Breast epithelium (tissue), 4 donors: ENCODE data around the gene C6orf132. TPM values are rescaled to one million over a fixed set of nuclear protein-coding genes. Genes with fewer than 3 reads are reported as not detected.
A peak's percentile ranks its signal among the peaks of the same experiment; 100 is the strongest.

Experiments used
- DNase-seq, 2 donors: peaks; one replicate each; pipeline ENCODE4 v3.0.0-alpha.2; 2019; ENCODE audit warnings: low spot score in 2 of 2
- H3K27ac ChIP-seq, 2 donors: fragments of 200-600 bp; sonication (generic) in 1 of 2; one replicate each; pipeline ENCODE4 v1.5.1; 2016 to 2019; ENCODE audit warnings: mild to moderate bottlenecking in 1 of 2
- H3K27me3 ChIP-seq, 2 donors: fragments of 200-600 bp; sonication (generic) in 1 of 2; one replicate each; pipeline versions ENCODE4 v1.5.1 to v1.6.0; 2017 to 2019; ENCODE audit warnings: control low read depth in 1 of 2, mild to moderate bottlenecking in 1 of 2
- H3K36me3 ChIP-seq: fragments of 200-600 bp; one replicate; pipeline ENCODE4 v1.5.1; 2019
- H3K4me1 ChIP-seq, 2 donors: fragments of 200-600 bp; sonication (generic); one replicate each; pipeline ENCODE4 v1.5.1; 2016 to 2019; ENCODE audit warnings: control low read depth in 1 of 2
- H3K4me3 ChIP-seq, 3 donors: fragments of 200-600 bp; sonication (generic); 1 replicate in 2 of 3; 2 replicates in 1 of 3; pipeline ENCODE4 v1.5.1; 2016 to 2019; ENCODE audit warnings: mild to moderate bottlenecking in 3 of 3, moderate library complexity in 2 of 3
- H3K9me3 ChIP-seq, 2 donors: fragments of 200-600 bp; sonication (generic) in 1 of 2; one replicate each; pipeline ENCODE4 v1.5.1; 2016 to 2019; ENCODE audit warnings: control low read depth in 1 of 2
- POLR2A ChIP-seq: fragments of 450-650 bp; IDR thresholded peaks from one replicate; pipeline ENCODE4 v1.6.1; 2016; ENCODE audit warnings: antibody characterized with exemption, mild to moderate bottlenecking, moderate library complexity
- POLR2AphosphoS5 ChIP-seq, 3 donors: sonication (generic); formaldehyde crosslinking; IDR thresholded peaks; one replicate each; pipeline ENCODE4 v1.6.1; 2017; ENCODE audit warnings: antibody characterized with exemption in 3 of 3
- intact Hi-C: fragments of 100-400 bp; cut with DNase I; formaldehyde crosslinking; loops from one replicate; pipeline ENCODE4 v1.15.1; 2023; ENCODE audit warnings: low total_unique reads
- total RNA-seq, 3 donors: library from RNA; depleted of rRNA; stranded (reverse); fragments of >200 nt; gene quantifications; one replicate each; pipeline ENCODE4 v1.1.0, GENCODE V29; 2016
- TF ChIP-seq, protein P1 (sequence below), 3 donors: fragments of 450-650 bp; IDR thresholded peaks; one replicate each; pipeline ENCODE4 v1.5.1; 2016 to 2017; ENCODE audit warnings: antibody characterized with exemption in 3 of 3, mild to moderate bottlenecking in 3 of 3, moderate library complexity in 3 of 3

C6orf132 gene
- total RNA-seq, 3 donors from 2014 or later: 4.2 to 20.2 (median 10.2) TPM

DNA sequence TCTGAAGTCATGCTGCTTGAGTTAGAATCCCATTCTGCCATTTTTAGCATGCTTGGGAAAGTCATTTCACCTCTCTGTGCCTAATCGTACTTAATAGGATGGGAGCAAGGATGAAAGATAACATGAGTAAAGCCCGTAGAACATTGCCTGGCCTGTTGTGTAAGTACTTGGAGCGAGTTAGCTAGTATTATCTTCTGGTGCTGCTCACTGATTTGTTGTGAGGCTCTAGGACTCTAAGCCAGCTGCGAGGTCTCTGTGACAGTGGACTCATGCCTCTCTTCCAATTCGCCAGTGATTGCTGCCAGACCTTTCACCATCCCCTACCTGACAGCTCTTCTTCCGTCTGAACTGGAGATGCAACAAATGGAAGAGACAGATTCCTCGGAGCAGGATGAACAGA lies 74.2 kb downstream of the C6orf132 start:
- no peak for DNase-seq
- H3K27me3 ChIP-seq: no peaks in the 10 kb centered on the region
- no peaks in the 10 kb centered on the region for H3K4me1 ChIP-seq
- peaks cover 19% of the 10 kb centered on the region for H3K36me3 ChIP-seq
- intact Hi-C loops: no loop called here
- H3K9me3 ChIP-seq: no peaks in the 10 kb centered on the region
- H3K27ac ChIP-seq: no peak overlapping the region
- H3K4me3 ChIP-seq: no peak overlapping the region
- TF ChIP-seq, protein P1, sequence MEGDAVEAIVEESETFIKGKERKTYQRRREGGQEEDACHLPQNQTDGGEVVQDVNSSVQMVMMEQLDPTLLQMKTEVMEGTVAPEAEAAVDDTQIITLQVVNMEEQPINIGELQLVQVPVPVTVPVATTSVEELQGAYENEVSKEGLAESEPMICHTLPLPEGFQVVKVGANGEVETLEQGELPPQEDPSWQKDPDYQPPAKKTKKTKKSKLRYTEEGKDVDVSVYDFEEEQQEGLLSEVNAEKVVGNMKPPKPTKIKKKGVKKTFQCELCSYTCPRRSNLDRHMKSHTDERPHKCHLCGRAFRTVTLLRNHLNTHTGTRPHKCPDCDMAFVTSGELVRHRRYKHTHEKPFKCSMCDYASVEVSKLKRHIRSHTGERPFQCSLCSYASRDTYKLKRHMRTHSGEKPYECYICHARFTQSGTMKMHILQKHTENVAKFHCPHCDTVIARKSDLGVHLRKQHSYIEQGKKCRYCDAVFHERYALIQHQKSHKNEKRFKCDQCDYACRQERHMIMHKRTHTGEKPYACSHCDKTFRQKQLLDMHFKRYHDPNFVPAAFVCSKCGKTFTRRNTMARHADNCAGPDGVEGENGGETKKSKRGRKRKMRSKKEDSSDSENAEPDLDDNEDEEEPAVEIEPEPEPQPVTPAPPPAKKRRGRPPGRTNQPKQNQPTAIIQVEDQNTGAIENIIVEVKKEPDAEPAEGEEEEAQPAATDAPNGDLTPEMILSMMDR (IDR thresholded peaks at IDR 0.05): no peak
- TF ChIP-seq POLR2AphosphoS5 (IDR thresholded peaks at IDR 0.05): no peak
- TF ChIP-seq POLR2A: no peak

DNA sequence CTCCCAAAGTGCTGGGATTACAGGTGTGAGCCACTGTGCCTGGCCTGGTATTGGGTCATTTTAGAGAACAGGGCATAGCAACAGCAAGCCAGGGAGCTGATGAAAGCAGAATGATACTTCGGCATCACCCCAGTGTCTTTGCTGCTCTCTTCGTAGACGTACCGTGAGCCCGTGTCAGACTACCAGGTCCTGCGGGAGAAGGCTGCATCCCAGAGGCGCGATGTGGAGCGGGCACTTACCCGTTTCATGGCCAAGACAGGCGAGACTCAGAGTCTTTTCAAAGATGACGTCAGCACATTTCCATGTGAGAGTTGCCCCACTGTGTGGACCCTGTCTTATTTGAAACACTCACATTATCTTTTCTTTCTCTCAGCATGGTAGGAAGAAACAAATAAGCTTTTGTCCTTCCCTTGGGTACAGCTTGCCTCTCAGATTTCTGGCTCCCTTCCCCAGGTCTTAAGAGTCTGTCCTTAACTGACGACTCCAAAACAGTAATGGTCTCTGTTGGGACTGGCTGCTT lies 76.2 kb downstream of the C6orf132 start:
- intact Hi-C loops: no loop called here
- TF ChIP-seq, protein P1 (IDR thresholded peaks at IDR 0.05): no peak
- TF ChIP-seq POLR2AphosphoS5 (IDR thresholded peaks at IDR 0.05): no peak
- no peak for TF ChIP-seq POLR2A
- Histone ChIP-seq H3K4me1 (no peaks in the 10 kb centered on the region), H3K27ac (no peak overlapping the region), H3K4me3 (no peak overlapping the region), H3K9me3 (no peaks in the 10 kb centered on the region), H3K27me3 (no peaks in the 10 kb centered on the region), H3K36me3 (peaks cover 19% of the 10 kb centered on the region)
- no peak for DNase-seq

DNA sequence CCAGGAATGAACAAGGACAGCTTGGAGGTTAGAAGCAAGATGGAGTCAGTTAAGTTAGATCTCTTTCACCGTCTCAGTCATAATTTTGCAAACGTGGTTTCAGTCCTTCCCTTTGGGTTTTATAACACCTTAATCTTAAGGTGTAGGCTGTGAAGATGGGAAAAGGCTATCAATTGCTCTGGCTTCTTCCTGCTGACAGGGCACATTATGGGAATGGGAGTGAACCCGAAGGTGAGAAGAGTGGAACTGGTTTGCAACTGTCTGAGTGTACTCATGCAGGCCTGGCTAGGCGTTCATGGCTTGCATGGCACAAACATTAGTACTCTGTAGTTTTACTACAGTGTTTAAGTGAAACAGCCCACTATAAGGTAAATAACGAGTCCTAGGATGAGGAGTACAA lies 82.7 kb downstream of the C6orf132 start:
- Histone ChIP-seq H3K36me3 (peaks cover 3% of the 10 kb centered on the region), H3K4me3 (no peak overlapping the region)
- intact Hi-C loops: no loop called here

DNA sequence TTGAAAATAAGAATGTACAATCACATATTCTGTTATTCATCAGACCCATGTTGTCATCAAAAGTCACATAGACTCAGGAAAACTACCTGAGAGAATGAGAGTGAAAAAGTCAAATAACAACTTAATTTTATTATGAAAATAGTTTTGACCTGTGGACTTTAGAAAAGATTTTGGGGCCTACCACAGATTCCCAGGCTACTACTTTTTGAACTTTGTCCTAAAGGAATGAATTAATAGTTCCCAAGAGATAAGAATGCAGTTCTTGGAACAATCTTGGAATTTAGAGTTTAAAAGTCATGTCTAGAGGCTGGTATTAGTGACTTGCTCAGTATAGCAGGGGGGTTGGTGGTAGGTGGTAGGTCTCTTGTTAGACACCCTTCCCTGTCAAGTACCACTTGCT lies 88.8 kb downstream of the C6orf132 start:
- no peak overlapping the region for H3K27ac ChIP-seq
- H3K4me3 ChIP-seq: no peak overlapping the region
- H3K27me3 ChIP-seq: no peaks in the 10 kb centered on the region
- H3K36me3 ChIP-seq: no peaks in the 10 kb centered on the region
- no peaks in the 10 kb centered on the region for H3K9me3 ChIP-seq
- peaks cover 0 to 5% of the 10 kb centered on the region in 2 donors for H3K4me1 ChIP-seq
- intact Hi-C loops: no loop called here
- no peak for DNase-seq
- TF ChIP-seq, protein P1 (IDR thresholded peaks at IDR 0.05): no peak
- TF ChIP-seq POLR2A: no peak
- no peak for TF ChIP-seq POLR2AphosphoS5 (IDR thresholded peaks at IDR 0.05)

More for the DNA sequence above, 82.7 kb downstream of the C6orf132 start:
- H3K27me3 ChIP-seq: no peaks in the 10 kb centered on the region
- no peaks in the 10 kb centered on the region for H3K4me1 ChIP-seq
- no peak for DNase-seq
- H3K9me3 ChIP-seq: no peaks in the 10 kb centered on the region
- no peak for TF ChIP-seq POLR2AphosphoS5 (IDR thresholded peaks at IDR 0.05)
- TF ChIP-seq POLR2A: no peak
- TF ChIP-seq, protein P1 (IDR thresholded peaks at IDR 0.05): no peak
- H3K27ac ChIP-seq: no peak overlapping the region

DNA sequence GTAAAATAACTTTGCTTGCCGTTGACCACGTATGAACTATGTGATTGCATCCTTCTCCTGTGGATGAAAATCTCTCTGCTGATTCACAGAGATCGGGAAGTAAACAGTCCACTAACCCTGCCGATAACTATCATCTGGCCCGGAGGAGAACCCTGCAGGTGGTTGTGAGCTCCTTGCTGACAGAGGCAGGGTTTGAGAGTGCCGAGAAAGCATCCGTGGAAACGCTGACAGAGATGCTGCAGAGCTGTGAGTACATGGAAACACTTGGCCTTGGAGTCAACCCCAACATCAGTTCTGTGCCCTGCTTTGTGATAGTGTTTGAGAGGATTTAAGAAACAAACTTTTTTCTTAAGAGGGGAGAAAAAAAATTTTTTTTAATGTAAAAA lies 91.2 kb downstream of the C6orf132 start:
- Histone ChIP-seq H3K4me1 (peaks cover 0 to 5% of the 10 kb centered on the region in 2 donors), H3K9me3 (no peaks in the 10 kb centered on the region), H3K36me3 (no peaks in the 10 kb centered on the region), H3K27ac (no peak overlapping the region), H3K4me3 (peak overlapping the region; percentile 66 to 90 (median 90)), H3K27me3 (no peaks in the 10 kb centered on the region)
- intact Hi-C loops: no loop called here
- no peak for DNase-seq
- no peak for TF ChIP-seq POLR2AphosphoS5 (IDR thresholded peaks at IDR 0.05)
- TF ChIP-seq POLR2A: no peak

Other genes with a start within 250 kb of the C6orf132 start
- 1 to 10 TPM; 3.4 to 4.9 (median 4.7) TPM for gene USP49, start 247.2 kb downstream of the C6orf132 start, total RNA-seq
- 10 to 100 TPM in 1 of 3 donors, 1 to 10 TPM in 2; 9.8 to 16.5 (median 9.8) TPM for gene MED20, start 221.5 kb downstream of the C6orf132 start, total RNA-seq
- 1 to 10 TPM; 7.7 to 8.8 (median 8.6) TPM for gene BYSL, start 221.1 kb downstream of the C6orf132 start, total RNA-seq
- 100 to 1,000 TPM; 115 to 297 (median 148) TPM for gene CCND3, start 200.8 kb downstream of the C6orf132 start, total RNA-seq
- gene TAF8, start 92.1 kb downstream of the C6orf132 start, total RNA-seq: 10 to 100 TPM; 15.7 to 25.4 (median 21.1) TPM
- gene GUCA1A, start 30.7 kb upstream of the C6orf132 start, total RNA-seq: not detected
- gene GUCA1B, start 52.3 kb upstream of the C6orf132 start, total RNA-seq: 1 to 10 TPM; 1.1 to 2.9 (median 1.5) TPM
- 10 to 100 TPM; 25.6 to 37.0 (median 33.4) TPM for gene MRPS10, start 75.2 kb upstream of the C6orf132 start, total RNA-seq